Pancreas (tissue), 10 donors: ENCODE results near the gene PHETA2. TPM values are rescaled to one million over a fixed set of nuclear protein-coding genes. Genes with fewer than 3 reads are reported as not detected.

Experiments used
- ATAC-seq, 4 donors: fragments of 200-7000 bp; cut with Tn5 transposase; one replicate each; pipeline versions ENCODE4 v1.8.0 to v1.9.1; 2020; ENCODE audit warnings: mild to moderate bottlenecking in 4 of 4, moderate library complexity in 4 of 4
- DNase-seq, 6 donors: peaks; one replicate each; pipeline ENCODE4 v3.0.0-alpha.2; 2020
- FAIRE-seq: peaks from 2 replicates; lab custom pipeline; 2012; peaks lifted over from hg19 to GRCh38; lab: Jason Lieb, UNC
- H3K27ac ChIP-seq, 4 donors: fragments of 200-600 bp; sonication (generic); 1 replicate in 3 of 4; 2 replicates in 1 of 4; pipeline versions ENCODE4 v1.5.0 to v1.8.0; 2020
- H3K27me3 ChIP-seq, 4 donors: fragments of 200-600 bp; one replicate each; pipeline ENCODE4 v1.8.0; 2021
- H3K36me3 ChIP-seq, 3 donors: fragments of 200-600 bp; sonication (generic) in 1 of 3; one replicate each; pipeline versions ENCODE4 v1.5.0 to v1.8.0; 2020 to 2021
- H3K4me1 ChIP-seq, 3 donors: fragments of 200-600 bp; one replicate each; pipeline ENCODE4 v1.8.0; 2021
- H3K4me3 ChIP-seq, 4 donors: fragments of 200-600 bp; sonication (generic) in 2 of 4; one replicate each; pipeline versions ENCODE4 v1.5.0 to v1.8.0; 2020 to 2021
- H3K9me3 ChIP-seq, 4 donors: fragments of 200-600 bp; one replicate each; pipeline ENCODE4 v1.8.0; 2021
- WGBS, 2 donors: extraction: QIAGEN DNeasy Blood & Tissue Kit; methylation state at CpG; one replicate each; pipeline ENCODE4 v1.1.7; 2013; 5-methylcytosine and 5-hydroxymethylcytosine counted together
- intact Hi-C, 3 donors: fragments of 100-400 bp; cut with DNase I; formaldehyde crosslinking; loops; one replicate each; pipeline versions ENCODE4 v1.11.1 to v1.14.2; 2022
- polyA plus RNA-seq, 2 donors: library from polyadenylated mRNA; stranded (reverse); fragments of 200-250 nt; gene quantifications; one replicate each; pipeline ENCODE4 v1.2.3, GENCODE V29; 2013
- total RNA-seq, 6 donors: library from RNA; stranded (reverse); fragmentation: NEBNext Ultra II Directional in 4 of 6; extraction: Animal tissue kit (Norgen Biotek cat#: 25700) in 4 of 6; gene quantifications; one replicate each; pipeline versions ENCODE4 v1.2.1 to v1.2.4, GENCODE V29; 2021 to 2023
- TF ChIP-seq, protein P1 (sequence below), 4 donors: fragments of 200-600 bp; sonication (generic) in 3 of 4; IDR thresholded peaks; one replicate each; pipeline versions ENCODE4 v1.5.0 to v1.8.0; 2021; ENCODE audit warnings: antibody characterized with exemption in 4 of 4
- donor health status: healthy with polysubstance abuse.
- donor health status: DM: no; HTN: no; CAD: no; lungs with moderate emphysema.
- donor health status: DM: no; HTN: no; CAD: no.
- donor health status: control.
- donor health status: control.
- donor health status: Bipolar disorder and iron deficiency.
- donor health status: DM: yes; HTN: yes; CAD: no.
- donor health status: DM: no; HTN: no; CAD: no.
- donor health status: DM: no; HTN: no; CAD: no.
- donor health status: DM: yes; HTN: yes; CAD: no.

Gene PHETA2
- total and polyA plus RNA-seq, 8 donors: 7.4 to 10.9 (median 9.8) TPM

DNA sequence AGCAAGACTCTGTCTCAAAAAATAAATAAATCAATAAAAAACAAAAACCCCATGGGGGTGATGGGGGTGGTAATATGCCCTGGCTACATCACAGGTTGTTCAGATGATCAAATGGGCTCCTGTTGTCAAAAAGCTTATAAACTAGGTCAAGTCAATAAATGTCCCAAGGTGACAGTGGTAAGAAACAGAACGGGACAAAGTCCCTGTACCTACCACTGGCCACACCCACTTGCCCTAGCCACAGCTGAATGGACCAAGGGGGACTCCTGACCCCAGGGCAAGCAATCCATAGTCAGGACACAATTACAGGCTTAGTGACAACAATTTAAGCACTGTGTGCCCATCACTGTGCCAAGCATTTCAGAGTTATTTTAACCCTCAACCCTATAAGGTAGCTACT, 9.4 kb upstream of the PHETA2 start:
- H3K4me3 ChIP-seq: no peak overlapping the region
- ATAC-seq (peak in 1 of 4 donors; percentile 20), DNase-seq (peak in 1 of 6 donors; percentile 20), FAIRE-seq (no peak)
- whole genome bisulfite sequencing, 2 donors: 12 to 19% methylated on average over 1 of the region's 1 CpG
- no peaks in the 10 kb centered on the region for H3K27me3 ChIP-seq
- no peaks in the 10 kb centered on the region for H3K9me3 ChIP-seq
- H3K27ac ChIP-seq: no peak overlapping the region
- peaks cover 0 to 7% (median 0%) of the 10 kb centered on the region in 3 donors for H3K36me3 ChIP-seq
- intact Hi-C loops: no loop called here
- H3K4me1 ChIP-seq: no peaks in the 10 kb centered on the region
- TF ChIP-seq, protein P1, sequence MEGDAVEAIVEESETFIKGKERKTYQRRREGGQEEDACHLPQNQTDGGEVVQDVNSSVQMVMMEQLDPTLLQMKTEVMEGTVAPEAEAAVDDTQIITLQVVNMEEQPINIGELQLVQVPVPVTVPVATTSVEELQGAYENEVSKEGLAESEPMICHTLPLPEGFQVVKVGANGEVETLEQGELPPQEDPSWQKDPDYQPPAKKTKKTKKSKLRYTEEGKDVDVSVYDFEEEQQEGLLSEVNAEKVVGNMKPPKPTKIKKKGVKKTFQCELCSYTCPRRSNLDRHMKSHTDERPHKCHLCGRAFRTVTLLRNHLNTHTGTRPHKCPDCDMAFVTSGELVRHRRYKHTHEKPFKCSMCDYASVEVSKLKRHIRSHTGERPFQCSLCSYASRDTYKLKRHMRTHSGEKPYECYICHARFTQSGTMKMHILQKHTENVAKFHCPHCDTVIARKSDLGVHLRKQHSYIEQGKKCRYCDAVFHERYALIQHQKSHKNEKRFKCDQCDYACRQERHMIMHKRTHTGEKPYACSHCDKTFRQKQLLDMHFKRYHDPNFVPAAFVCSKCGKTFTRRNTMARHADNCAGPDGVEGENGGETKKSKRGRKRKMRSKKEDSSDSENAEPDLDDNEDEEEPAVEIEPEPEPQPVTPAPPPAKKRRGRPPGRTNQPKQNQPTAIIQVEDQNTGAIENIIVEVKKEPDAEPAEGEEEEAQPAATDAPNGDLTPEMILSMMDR (IDR thresholded peaks at IDR 0.05): no peak

DNA sequence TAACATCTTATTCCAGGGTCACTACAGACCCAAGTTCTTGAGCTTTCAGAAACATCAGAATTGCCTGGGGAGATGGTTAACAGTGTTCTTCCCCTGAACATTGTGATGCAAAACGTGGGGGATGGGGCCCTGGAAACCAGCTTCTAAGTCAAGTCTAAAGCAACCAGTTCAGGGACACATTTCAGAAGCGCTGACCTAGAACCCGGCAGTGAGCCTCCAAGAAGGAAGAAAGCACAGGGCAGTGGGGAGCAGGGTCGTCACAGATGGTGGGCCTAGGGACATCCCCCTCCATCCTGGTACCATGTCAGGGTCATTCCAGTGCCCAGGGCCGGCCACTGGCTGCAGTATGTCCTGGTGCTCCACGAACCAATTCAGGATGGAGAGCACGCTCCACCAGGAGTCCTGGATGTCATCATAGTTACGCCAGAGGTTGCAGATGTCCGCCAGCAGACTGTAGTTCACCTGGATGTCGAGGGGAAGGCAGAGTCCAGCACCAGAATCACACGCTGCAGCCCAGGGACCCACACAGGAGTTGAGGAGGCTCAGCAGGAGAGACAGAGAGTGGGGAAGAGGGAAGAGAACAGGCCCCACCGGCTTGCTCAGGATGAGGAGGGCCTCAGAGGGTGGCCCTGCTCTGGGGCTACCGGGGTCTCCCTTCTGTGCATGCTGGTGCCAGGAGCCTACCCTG, 8.5 kb upstream of the PHETA2 start:
- TF ChIP-seq, protein P1 (IDR thresholded peaks at IDR 0.05): no peak
- no peak for ATAC-seq
- H3K27me3 ChIP-seq: no peaks in the 10 kb centered on the region
- DNase-seq: peak in 2 of 6 donors; percentile 9 to 36
- H3K36me3 ChIP-seq: peaks cover 0 to 7% (median 0%) of the 10 kb centered on the region in 3 donors
- intact Hi-C loops: no loop called here
- 83 to 88% methylated on average over 12 to 13 of the region's 13 CpGs for WGBS, 2 donors
- FAIRE-seq: no peak
- peaks cover 0 to 5% (median 0%) of the 10 kb centered on the region in 3 donors for H3K4me1 ChIP-seq
- H3K4me3 ChIP-seq: no peak overlapping the region
- H3K27ac ChIP-seq: no peak overlapping the region
- no peaks in the 10 kb centered on the region for H3K9me3 ChIP-seq

DNA sequence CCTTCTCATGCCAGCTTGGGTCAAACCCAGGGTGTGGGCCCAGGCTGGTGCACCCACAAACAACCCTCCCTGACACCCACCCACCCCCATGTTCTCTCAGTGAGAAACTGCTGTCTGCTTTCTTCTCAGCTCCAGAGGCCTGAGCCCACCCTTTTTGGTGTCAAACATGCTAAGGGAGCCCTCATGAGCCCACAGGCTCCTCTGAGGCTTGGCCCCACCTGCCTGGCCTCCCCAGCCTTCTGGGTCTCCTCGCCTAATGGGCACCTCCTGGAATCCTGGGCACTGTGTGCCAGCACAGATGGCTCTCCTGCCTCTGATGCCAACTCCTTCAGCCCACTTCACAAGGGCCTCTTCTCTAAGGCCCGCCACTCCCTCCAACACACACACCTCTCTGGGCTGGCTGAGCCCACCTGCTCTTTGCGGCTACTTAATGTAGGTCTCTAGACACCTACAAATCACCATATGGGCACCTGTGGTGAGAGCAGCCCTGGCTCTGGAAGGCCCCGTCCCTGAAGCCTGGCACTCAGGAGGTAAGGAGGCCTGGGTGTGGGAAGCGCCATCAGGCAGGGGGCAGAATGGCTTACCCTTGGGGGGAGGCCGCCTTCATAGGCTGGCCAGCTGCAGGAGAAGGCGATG, 7.8 kb upstream of the PHETA2 start:
- DNase-seq (peak in 2 of 6 donors; percentile 5 to 40), ATAC-seq (no peak), FAIRE-seq (no peak)
- WGBS, 2 donors: 92 to 98% methylated on average over 7 of the region's 7 CpGs
- peaks cover 0 to 6% (median 3%) of the 10 kb centered on the region in 3 donors for H3K4me1 ChIP-seq
- no peaks in the 10 kb centered on the region for H3K9me3 ChIP-seq
- TF ChIP-seq, protein P1 (IDR thresholded peaks at IDR 0.05): no peak
- H3K27me3 ChIP-seq: no peaks in the 10 kb centered on the region
- intact Hi-C loops: no loop called here
- no peak overlapping the region for H3K4me3 ChIP-seq
- no peak overlapping the region for H3K27ac ChIP-seq
- peaks cover 0 to 7% (median 0%) of the 10 kb centered on the region in 3 donors for H3K36me3 ChIP-seq

DNA sequence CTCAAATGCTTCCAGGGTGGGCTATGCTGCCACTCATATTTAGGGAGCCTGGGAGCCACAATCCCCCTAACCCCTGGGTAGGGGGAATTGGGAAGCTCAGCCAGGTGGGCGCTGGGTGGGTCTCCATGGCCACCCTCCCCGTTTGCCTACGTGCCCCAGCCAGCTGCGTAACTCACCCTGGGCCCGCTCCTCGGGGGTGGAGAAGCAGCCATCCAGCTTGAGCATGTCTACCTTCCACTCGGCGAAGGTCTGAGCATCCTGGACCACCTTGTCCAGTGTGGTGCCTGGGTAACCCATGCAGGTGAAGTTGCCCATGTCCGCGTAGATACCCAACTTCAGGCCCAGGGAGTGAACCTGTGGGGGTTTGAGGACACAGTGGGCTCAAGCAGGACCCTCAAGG, 7.1 kb upstream of the PHETA2 start:
- intact Hi-C loops: no loop called here
- H3K36me3 ChIP-seq: peaks cover 0 to 6% (median 0%) of the 10 kb centered on the region in 3 donors
- TF ChIP-seq, protein P1 (IDR thresholded peaks at IDR 0.05): no peak
- no peaks in the 10 kb centered on the region for H3K9me3 ChIP-seq
- 95 to 98% methylated on average over 10 of the region's 10 CpGs for WGBS, 2 donors
- DNase-seq (peak in 1 of 6 donors; percentile 8), ATAC-seq (no peak), FAIRE-seq (no peak)
- peaks cover 0 to 10% (median 10%) of the 10 kb centered on the region in 3 donors for H3K4me1 ChIP-seq
- no peak overlapping the region for H3K27ac ChIP-seq
- H3K4me3 ChIP-seq: no peak overlapping the region
- H3K27me3 ChIP-seq: no peaks in the 10 kb centered on the region
